ENCODE results near the gene USP53.

The USP53 gene

DNA sequence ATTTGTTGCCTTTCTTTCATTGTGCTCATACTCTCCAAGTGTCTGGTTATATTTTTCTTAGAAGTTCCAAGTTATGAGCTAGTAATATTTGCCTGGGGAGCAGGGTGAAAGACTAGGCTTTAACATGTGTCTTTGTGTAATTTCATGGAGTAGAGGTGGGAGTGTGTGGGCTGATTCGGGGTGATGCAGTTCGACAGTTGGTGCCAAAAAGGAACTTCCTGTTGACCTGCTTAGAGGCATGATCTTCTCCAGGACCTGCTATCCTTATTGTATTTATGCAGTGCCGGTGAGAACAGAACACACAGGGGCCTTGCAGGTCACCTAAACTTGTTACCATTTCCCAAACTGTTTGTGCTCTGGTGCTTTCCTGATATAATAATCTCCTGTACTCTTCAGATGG lies 21.2 kb downstream of the USP53 start:
- DNase-seq, result no peak
- Histone ChIP-seq H3K27me3 (no peaks in the 10 kb centered on the region), H3K9me3 (no peaks in the 10 kb centered on the region), H3K27ac (no peak overlapping the region), H3K4me1 (peaks cover 0 to 27% (median 0%) of the 10 kb centered on the region in 4 donors), H3K4me3 (no peak overlapping the region), H3K36me3 (peaks cover 11 to 41% (median 39%) of the 10 kb centered on the region in 3 donors)
- TF ChIP-seq, protein P1, sequence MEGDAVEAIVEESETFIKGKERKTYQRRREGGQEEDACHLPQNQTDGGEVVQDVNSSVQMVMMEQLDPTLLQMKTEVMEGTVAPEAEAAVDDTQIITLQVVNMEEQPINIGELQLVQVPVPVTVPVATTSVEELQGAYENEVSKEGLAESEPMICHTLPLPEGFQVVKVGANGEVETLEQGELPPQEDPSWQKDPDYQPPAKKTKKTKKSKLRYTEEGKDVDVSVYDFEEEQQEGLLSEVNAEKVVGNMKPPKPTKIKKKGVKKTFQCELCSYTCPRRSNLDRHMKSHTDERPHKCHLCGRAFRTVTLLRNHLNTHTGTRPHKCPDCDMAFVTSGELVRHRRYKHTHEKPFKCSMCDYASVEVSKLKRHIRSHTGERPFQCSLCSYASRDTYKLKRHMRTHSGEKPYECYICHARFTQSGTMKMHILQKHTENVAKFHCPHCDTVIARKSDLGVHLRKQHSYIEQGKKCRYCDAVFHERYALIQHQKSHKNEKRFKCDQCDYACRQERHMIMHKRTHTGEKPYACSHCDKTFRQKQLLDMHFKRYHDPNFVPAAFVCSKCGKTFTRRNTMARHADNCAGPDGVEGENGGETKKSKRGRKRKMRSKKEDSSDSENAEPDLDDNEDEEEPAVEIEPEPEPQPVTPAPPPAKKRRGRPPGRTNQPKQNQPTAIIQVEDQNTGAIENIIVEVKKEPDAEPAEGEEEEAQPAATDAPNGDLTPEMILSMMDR (IDR thresholded peaks at IDR 0.05), result no peak
- intact Hi-C loops (cut with DNase I; ENCODE audit: low total_unique reads), result no loop called here

DNA sequence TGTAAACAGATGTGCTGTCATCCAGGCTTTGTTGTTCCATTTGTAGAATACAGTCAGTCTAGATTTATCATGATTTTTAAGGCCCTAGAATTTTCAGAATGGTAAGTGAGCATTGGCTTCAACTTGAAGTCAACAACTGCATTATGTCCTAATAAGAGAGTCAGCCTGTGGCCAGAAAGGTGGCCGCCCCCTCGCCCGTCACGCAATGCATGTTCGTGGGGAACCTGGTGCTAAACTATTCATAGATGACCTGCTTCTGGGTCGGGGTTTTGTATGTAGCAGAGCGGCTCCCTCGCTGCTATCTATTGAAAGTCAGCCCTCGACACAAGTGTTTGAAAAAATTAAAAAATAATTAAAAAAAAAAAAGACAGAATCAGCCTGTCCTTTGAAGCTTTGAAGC lies 24.7 kb downstream of the USP53 start:
- peaks cover 20 to 48% (median 36%) of the 10 kb centered on the region in 3 donors for H3K36me3 ChIP-seq
- H3K27ac ChIP-seq, result no peak overlapping the region
- H3K4me3 ChIP-seq, result no peak overlapping the region
- DNase-seq, result no peak
- H3K27me3 ChIP-seq, result no peaks in the 10 kb centered on the region
- TF ChIP-seq, protein P1 (IDR thresholded peaks at IDR 0.05), result no peak
- H3K9me3 ChIP-seq, result no peaks in the 10 kb centered on the region
- intact Hi-C loops (cut with DNase I; ENCODE audit: low total_unique reads), result no loop called here
- peaks cover 0 to 35% (median 0%) of the 10 kb centered on the region in 4 donors for H3K4me1 ChIP-seq

DNA sequence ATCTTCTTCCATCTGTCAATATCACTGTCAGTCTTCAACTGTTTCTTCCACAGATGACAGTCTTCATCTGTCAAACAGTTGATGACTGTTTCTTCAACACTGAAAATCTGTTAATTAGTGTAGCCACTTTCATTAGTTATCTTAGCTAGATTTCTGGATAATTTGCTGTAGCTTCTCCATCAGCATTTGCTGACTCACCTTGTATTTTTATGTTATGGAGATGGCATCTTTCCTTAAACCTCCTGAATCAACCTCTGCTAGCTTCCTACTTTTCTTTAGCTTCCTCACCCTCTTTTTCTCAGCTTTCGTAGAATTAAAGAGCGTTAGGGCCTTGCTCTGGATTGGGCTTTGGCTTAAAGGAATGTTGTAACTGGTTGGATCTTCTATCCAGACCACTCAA lies 25.1 kb downstream of the USP53 start:
- Histone ChIP-seq H3K4me3 (no peak overlapping the region), H3K27me3 (no peaks in the 10 kb centered on the region), H3K9me3 (no peaks in the 10 kb centered on the region), H3K27ac (no peak overlapping the region), H3K4me1 (peaks cover 0 to 38% (median 0%) of the 10 kb centered on the region in 4 donors), H3K36me3 (peaks cover 20 to 48% (median 36%) of the 10 kb centered on the region in 3 donors)
- intact Hi-C loops (cut with DNase I; ENCODE audit: low total_unique reads), result no loop called here
- DNase-seq, result no peak
- TF ChIP-seq, protein P1 (IDR thresholded peaks at IDR 0.05), result no peak

DNA sequence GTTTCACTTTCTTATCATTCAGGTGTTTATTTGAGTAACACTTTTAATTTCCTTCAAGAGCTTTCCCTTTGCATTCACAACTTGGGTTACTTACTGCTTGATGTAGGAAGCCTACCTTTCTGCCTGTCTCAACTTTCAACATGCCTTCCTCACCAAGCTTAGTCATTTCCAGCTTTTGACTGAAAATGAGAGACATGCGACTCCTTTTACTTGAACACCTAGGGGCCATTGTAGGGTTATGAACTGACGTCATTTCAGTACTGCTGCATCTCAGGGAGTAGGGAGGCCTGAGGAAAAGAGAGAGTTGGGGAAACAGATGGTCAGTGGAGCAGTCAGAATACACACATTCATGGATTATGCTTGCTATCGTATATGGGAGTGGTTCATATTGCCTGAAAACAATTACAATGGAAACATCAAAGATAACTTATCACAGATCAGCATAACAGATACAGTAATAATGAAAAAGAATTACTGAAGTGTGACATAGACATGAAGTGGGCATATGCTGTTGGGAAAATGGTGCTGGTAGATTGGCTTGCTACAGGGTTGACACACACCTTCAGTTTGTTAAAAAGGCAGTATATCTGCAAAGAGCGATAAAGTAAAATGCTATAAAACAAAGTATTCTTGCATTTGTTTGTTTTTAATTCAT lies 25.7 kb downstream of the USP53 start:
- H3K9me3 ChIP-seq, result no peaks in the 10 kb centered on the region
- intact Hi-C loops (cut with DNase I; ENCODE audit: low total_unique reads), result no loop called here
- H3K36me3 ChIP-seq, result peaks cover 20 to 48% (median 36%) of the 10 kb centered on the region in 3 donors
- H3K27ac ChIP-seq, result no peak overlapping the region
- H3K4me1 ChIP-seq, result peaks cover 0 to 32% (median 0%) of the 10 kb centered on the region in 4 donors
- no peaks in the 10 kb centered on the region for H3K27me3 ChIP-seq
- H3K4me3 ChIP-seq, result no peak overlapping the region
- TF ChIP-seq, protein P1 (IDR thresholded peaks at IDR 0.05), result no peak
- DNase-seq, result no peak

DNA sequence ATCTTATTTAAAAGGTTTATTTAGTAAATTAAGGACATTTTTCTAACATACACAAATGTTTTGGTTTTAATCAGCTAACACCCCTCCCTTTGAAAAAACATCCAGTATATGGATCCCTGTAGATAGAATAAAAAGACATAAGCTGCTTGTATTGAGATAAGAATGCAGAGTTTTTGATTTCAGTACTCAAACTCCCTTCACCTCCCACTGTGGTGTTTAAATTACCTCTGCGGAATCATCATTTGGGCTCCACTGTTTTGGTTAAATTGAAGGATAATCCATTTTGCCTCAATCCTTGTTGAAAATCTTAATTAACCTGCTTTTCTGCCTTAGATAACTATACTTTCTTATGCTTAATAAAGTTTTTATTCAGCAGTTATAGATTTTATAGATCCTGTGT lies 27.6 kb downstream of the USP53 start:
- Histone ChIP-seq H3K9me3 (no peaks in the 10 kb centered on the region), H3K4me3 (no peak overlapping the region), H3K36me3 (peaks cover 20 to 43% (median 36%) of the 10 kb centered on the region in 3 donors), H3K4me1 (peaks cover 0 to 13% (median 0%) of the 10 kb centered on the region in 4 donors), H3K27me3 (no peaks in the 10 kb centered on the region), H3K27ac (no peak overlapping the region)
- intact Hi-C loops (cut with DNase I; ENCODE audit: low total_unique reads), result no loop called here
- TF ChIP-seq, protein P1 (IDR thresholded peaks at IDR 0.05), result no peak
- DNase-seq, result no peak

Measured in tibial artery (tissue), 4 donors.